NCI-H82 (cell line): Measurements from ENCODE around the gene RAMP3.

Experiments used
- DNase-seq: peaks from one replicate; lab custom pipeline; 2025; lab: John Stamatoyannopoulos, UW

RAMP3 gene

GRCh38 chr7:45180084-45180986 is 22.7 kb downstream of the RAMP3 start:
- no peak for DNase-seq

GRCh38 chr7:45181286-45181960 is 23.8 kb downstream of the RAMP3 start:
- no peak for DNase-seq

GRCh38 chr7:45181991-45182855 is 24.6 kb downstream of the RAMP3 start:
- DNase-seq, result no peak

GRCh38 chr7:45182856-45183710 is 25.5 kb downstream of the RAMP3 start:
- no peak for DNase-seq

GRCh38 chr7:45183711-45184210 is 26.2 kb downstream of the RAMP3 start:
- DNase-seq, result no peak

GRCh38 chr7:45184326-45185027 is 26.9 kb downstream of the RAMP3 start:
- DNase-seq, result no peak

GRCh38 chr7:45185028-45185863 is 27.7 kb downstream of the RAMP3 start:
- no peak for DNase-seq

GRCh38 chr7:45185864-45186250 is 28.3 kb downstream of the RAMP3 start:
- no peak for DNase-seq

- DNase-seq, result no peak
These were observed 28.7 kb downstream of the RAMP3 start for GRCh38 chr7:45186261-45186813.

GRCh38 chr7:45187089-45187945 is 29.7 kb downstream of the RAMP3 start:
- DNase-seq, result no peak

GRCh38 chr7:45187946-45188411 is 30.4 kb downstream of the RAMP3 start:
- no peak for DNase-seq

GRCh38 chr7:45188736-45189135 is 31.1 kb downstream of the RAMP3 start:
- DNase-seq, result no peak

GRCh38 chr7:45189151-45189970 is 31.8 kb downstream of the RAMP3 start:
- DNase-seq, result no peak

GRCh38 chr7:45190406-45191165 is 33.0 kb downstream of the RAMP3 start:
- no peak for DNase-seq

- no peak for DNase-seq
These were observed 33.8 kb downstream of the RAMP3 start for GRCh38 chr7:45191396-45191795.

GRCh38 chr7:45192621-45193041 is 35.0 kb downstream of the RAMP3 start:
- no peak for DNase-seq

GRCh38 chr7:45193828-45194227 is 36.2 kb downstream of the RAMP3 start:
- no peak for DNase-seq
